ENCODE results near the gene PLA2G2C. TPM values are rescaled to one million over a fixed set of nuclear protein-coding genes. Genes with fewer than 3 reads are reported as not detected.

The PLA2G2C gene
- total and polyA plus RNA-seq, 2 of the 13 experiments (the other 11 are each of a cell fraction or from before 2014, with no cell fraction given), result not detected

- TF ChIP-seq ZNF317 (CRISPR knock-in tag; IDR thresholded peaks at IDR 0.05), result no peak
- no peak for TF ChIP-seq MEIS2 (CRISPR knock-in tag; IDR thresholded peaks at IDR 0.05)
- no peak for TF ChIP-seq ZNF781 (CRISPR knock-in tag; IDR thresholded peaks at IDR 0.05; ENCODE audit: borderline replicate concordance, not compliant biosample characterization)
- no peak for TF ChIP-seq CHCHD3 (CRISPR knock-in tag; IDR thresholded peaks at IDR 0.05)
- no peak for TF ChIP-seq REL (CRISPR knock-in tag; conservative IDR thresholded peaks at IDR 0.05)
- TF ChIP-seq ZNF441 (CRISPR knock-in tag; IDR thresholded peaks at IDR 0.05; ENCODE audit: borderline replicate concordance), result no peak
- TF ChIP-seq NCOA5 (CRISPR knock-in tag; IDR thresholded peaks at IDR 0.05), result no peak
- TF ChIP-seq, protein P1, sequence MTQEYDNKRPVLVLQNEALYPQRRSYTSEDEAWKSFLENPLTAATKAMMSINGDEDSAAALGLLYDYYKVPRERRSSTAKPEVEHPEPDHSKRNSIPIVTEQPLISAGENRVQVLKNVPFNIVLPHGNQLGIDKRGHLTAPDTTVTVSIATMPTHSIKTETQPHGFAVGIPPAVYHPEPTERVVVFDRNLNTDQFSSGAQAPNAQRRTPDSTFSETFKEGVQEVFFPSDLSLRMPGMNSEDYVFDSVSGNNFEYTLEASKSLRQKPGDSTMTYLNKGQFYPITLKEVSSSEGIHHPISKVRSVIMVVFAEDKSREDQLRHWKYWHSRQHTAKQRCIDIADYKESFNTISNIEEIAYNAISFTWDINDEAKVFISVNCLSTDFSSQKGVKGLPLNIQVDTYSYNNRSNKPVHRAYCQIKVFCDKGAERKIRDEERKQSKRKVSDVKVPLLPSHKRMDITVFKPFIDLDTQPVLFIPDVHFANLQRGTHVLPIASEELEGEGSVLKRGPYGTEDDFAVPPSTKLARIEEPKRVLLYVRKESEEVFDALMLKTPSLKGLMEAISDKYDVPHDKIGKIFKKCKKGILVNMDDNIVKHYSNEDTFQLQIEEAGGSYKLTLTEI (CRISPR knock-in tag; conservative IDR thresholded peaks at IDR 0.05), result no peak
- no peak for TF ChIP-seq ZNF883 (CRISPR knock-in tag; IDR thresholded peaks at IDR 0.05; ENCODE audit: not compliant biosample characterization)
- TF ChIP-seq ZNF746 (CRISPR knock-in tag; IDR thresholded peaks at IDR 0.05), result 0 out of 2 replicates have a peak, but pooled peaks have one; percentile 22
- TF ChIP-seq HOXA3 (CRISPR knock-in tag; IDR thresholded peaks at IDR 0.05), result peak; percentile 24; the same call in 1 of the 2 replicates
- TF ChIP-seq ARNTL (CRISPR knock-in tag; IDR thresholded peaks at IDR 0.05), result no peak
- TF ChIP-seq ZNF24 (IDR thresholded peaks at IDR 0.05), result no peak
- TF ChIP-seq ZNF672 (CRISPR knock-in tag; IDR thresholded peaks at IDR 0.05), result no peak
- TF ChIP-seq MYNN (CRISPR knock-in tag; IDR thresholded peaks at IDR 0.05; ENCODE audit: low read depth), result no peak
- TF ChIP-seq, protein P2, sequence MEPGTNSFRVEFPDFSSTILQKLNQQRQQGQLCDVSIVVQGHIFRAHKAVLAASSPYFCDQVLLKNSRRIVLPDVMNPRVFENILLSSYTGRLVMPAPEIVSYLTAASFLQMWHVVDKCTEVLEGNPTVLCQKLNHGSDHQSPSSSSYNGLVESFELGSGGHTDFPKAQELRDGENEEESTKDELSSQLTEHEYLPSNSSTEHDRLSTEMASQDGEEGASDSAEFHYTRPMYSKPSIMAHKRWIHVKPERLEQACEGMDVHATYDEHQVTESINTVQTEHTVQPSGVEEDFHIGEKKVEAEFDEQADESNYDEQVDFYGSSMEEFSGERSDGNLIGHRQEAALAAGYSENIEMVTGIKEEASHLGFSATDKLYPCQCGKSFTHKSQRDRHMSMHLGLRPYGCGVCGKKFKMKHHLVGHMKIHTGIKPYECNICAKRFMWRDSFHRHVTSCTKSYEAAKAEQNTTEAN (CRISPR knock-in tag; conservative IDR thresholded peaks at IDR 0.05), result no peak
- no peak for TF ChIP-seq PHF21A (CRISPR knock-in tag; IDR thresholded peaks at IDR 0.05)
- no peak for TF ChIP-seq JARID2 (CRISPR knock-in tag; IDR thresholded peaks at IDR 0.05; ENCODE audit: insufficient replicate concordance)
- 0 out of 2 replicates have a peak, but pooled peaks have one; percentile 21 for TF ChIP-seq ISL2 (CRISPR knock-in tag; IDR thresholded peaks at IDR 0.05)
- no peak for TF ChIP-seq TEAD2 (CRISPR knock-in tag; IDR thresholded peaks at IDR 0.05)
- no peak for TF ChIP-seq SRSF4 (IDR thresholded peaks at IDR 0.05; ENCODE audit: low read depth, low read length, poor library complexity, severe bottlenecking)
- TF ChIP-seq ZNF136 (CRISPR knock-in tag; IDR thresholded peaks at IDR 0.05; ENCODE audit: low read depth), result no peak
- TF ChIP-seq ZSCAN9 (CRISPR knock-in tag; IDR thresholded peaks at IDR 0.05; ENCODE audit: borderline replicate concordance), result no peak
- TF ChIP-seq NFIC (IDR thresholded peaks at IDR 0.05; ENCODE audit: low read length), result no peak
- TF ChIP-seq, protein P3, sequence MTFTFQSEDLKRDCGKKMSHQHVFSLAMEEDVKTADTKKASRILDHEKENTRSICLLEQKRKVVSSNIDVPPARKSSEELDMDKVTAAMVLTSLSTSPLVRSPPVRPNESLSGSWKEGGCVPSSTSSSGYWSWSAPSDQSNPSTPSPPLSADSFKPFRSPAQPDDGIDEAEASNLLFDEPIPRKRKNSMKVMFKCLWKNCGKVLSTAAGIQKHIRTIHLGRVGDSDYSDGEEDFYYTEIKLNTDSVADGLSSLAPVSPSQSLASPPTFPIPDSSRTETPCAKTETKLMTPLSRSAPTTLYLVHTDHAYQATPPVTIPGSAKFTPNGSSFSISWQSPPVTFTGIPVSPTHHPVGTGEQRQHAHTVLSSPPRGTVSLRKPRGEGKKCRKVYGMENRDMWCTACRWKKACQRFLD (CRISPR knock-in tag; IDR thresholded peaks at IDR 0.05; ENCODE audit: borderline replicate concordance), result no peak
- TF ChIP-seq KMT2A (CRISPR knock-in tag; IDR thresholded peaks at IDR 0.05), result no peak
- peak; percentile 43; the same call in 1 of the 2 replicates for TF ChIP-seq BCL6 (CRISPR knock-in tag; IDR thresholded peaks at IDR 0.05)
Measured at GRCh38 chr1:20151906-20152598, 34.3 kb downstream of the PLA2G2C start (continued).

All from HepG2 (cell line).